ENCODE results near the gene STAC. TPM values are rescaled to one million over a fixed set of nuclear protein-coding genes. Genes with fewer than 3 reads are reported as not detected.

The STAC gene
- total and polyA plus RNA-seq, 12 donors = 1.3 to 12.0 (median 3.4) TPM

GRCh38 chr3:36546226-36546625 lies 165.9 kb downstream of the STAC start:
- no peaks in the 10 kb centered on the region for H3K27me3 ChIP-seq
- no peak overlapping the region for H3K27ac ChIP-seq
- no peak for TF ChIP-seq POLR2A (IDR thresholded peaks at IDR 0.05)
- no peak for TF ChIP-seq CTCF (IDR thresholded peaks at IDR 0.05)
- intact Hi-C loops (cut with DNase I) = loop anchor here in 1 of 2 donors (10.0 kb wide), 1 partner anchor 281 kb away; no protein-coding TSS in a partner anchor
- no peak for DNase-seq
- H3K4me1 ChIP-seq (replicated peaks in 1 of 2) = no peaks in the 10 kb centered on the region
- H3K36me3 ChIP-seq (replicated peaks in 1 of 2) = no peaks in the 10 kb centered on the region
- H3K4me3 ChIP-seq = no peak overlapping the region
- WGBS, 4 donors = 68 to 76% (median 70%) methylated on average over 4 to 5 of the region's 5 CpGs
- peaks cover 0 to 4% (median 0%) of the 10 kb centered on the region in 3 donors for H3K9me3 ChIP-seq (replicated peaks in 1 of 3)

- no peak overlapping the region for H3K27ac ChIP-seq
- TF ChIP-seq POLR2A (IDR thresholded peaks at IDR 0.05) (no peak), CTCF (IDR thresholded peaks at IDR 0.05) (no peak)
- no peaks in the 10 kb centered on the region for H3K27me3 ChIP-seq
- peaks cover 0 to 4% (median 0%) of the 10 kb centered on the region in 3 donors for H3K9me3 ChIP-seq (replicated peaks in 1 of 3)
- intact Hi-C loops (cut with DNase I) = loop anchor here in 1 of 2 donors (10.0 kb wide), 1 partner anchor 284 kb away; no protein-coding TSS in a partner anchor
- no peaks in the 10 kb centered on the region for H3K4me1 ChIP-seq (replicated peaks in 1 of 2)
- H3K4me3 ChIP-seq = no peak overlapping the region
- 60 to 70% (median 65%) methylated on average over 2 of the region's 2 CpGs for WGBS, 4 donors
- H3K36me3 ChIP-seq (replicated peaks in 1 of 2) = no peaks in the 10 kb centered on the region
- DNase-seq = no peak
Observed at GRCh38 chr3:36548712-36549111, 168.4 kb downstream of the STAC start.

- Histone ChIP-seq H3K27me3 (no peaks in the 10 kb centered on the region), H3K36me3 (replicated peaks in 1 of 2) (no peaks in the 10 kb centered on the region), H3K27ac (no peak overlapping the region), H3K4me3 (no peak overlapping the region), H3K9me3 (replicated peaks in 1 of 3) (no peaks in the 10 kb centered on the region), H3K4me1 (replicated peaks in 1 of 2) (no peaks in the 10 kb centered on the region)
- intact Hi-C loops (cut with DNase I) = no loop called here
- 64 to 80% (median 72%) methylated on average over 2 of the region's 2 CpGs for WGBS, 4 donors
- no peak for TF ChIP-seq CTCF (IDR thresholded peaks at IDR 0.05)
- no peak for DNase-seq
Observed at GRCh38 chr3:36557021-36557707, 176.9 kb downstream of the STAC start.

- H3K27me3 ChIP-seq = no peaks in the 10 kb centered on the region
- WGBS, 4 donors = 73 to 84% (median 82%) methylated on average over 5 of the region's 5 CpGs
- H3K4me1 ChIP-seq (replicated peaks in 1 of 2) = no peaks in the 10 kb centered on the region
- TF ChIP-seq POLR2A (IDR thresholded peaks at IDR 0.05) (no peak), CTCF (IDR thresholded peaks at IDR 0.05) (no peak)
- H3K9me3 ChIP-seq (replicated peaks in 1 of 3) = no peaks in the 10 kb centered on the region
- intact Hi-C loops (cut with DNase I) = no loop called here
- no peaks in the 10 kb centered on the region for H3K36me3 ChIP-seq (replicated peaks in 1 of 2)
- H3K4me3 ChIP-seq = no peak overlapping the region
- DNase-seq = no peak
- no peak overlapping the region for H3K27ac ChIP-seq
Observed at GRCh38 chr3:36557708-36558421, 177.6 kb downstream of the STAC start.
